ENCODE data around the gene ARHGEF17. TPM values are rescaled to one million over a fixed set of nuclear protein-coding genes. Genes with fewer than 3 reads are reported as not detected.

The ARHGEF17 gene
- polyA plus RNA-seq, 2 of the 4 experiments (the other 2 are of a cell fraction), result 7.0 to 16.2 TPM

DNA sequence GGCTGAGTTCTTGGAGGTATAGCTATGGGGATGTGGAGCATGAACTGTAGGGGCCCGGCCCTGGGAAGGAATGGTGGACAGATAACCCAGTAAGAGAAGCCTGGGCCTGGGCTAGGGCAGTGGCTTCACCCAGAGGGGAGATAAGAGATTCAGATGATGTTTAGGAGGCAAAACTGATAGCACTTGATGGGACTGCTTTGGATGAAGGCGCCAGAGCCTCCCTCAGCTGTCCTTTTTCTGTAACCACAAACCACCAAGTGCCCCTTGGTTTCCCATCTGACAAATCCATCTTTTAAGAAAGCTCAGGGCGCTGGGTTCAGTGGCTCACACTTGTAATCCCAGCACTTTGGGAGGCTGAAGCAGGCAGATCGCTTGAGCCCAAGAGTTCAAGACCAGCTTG is 91.6 kb downstream of the ARHGEF17 start:
- ChIA-PET POLR2A (no interaction called here), CTCF (interaction anchor here (0.7 to 24.4 kb wide), 8 partner anchors 16 to 262 kb away, joined by 3 to 667 read pairs (median 9); partner anchors contain the start of genes ARHGEF17 and RELT)
- Histone ChIP-seq H3K4me2 (no peak overlapping the region), H3K27ac (no peak overlapping the region), H3K9me3 (no peaks in the 10 kb centered on the region), H3K4me1 (no peaks in the 10 kb centered on the region), H3K4me3 (no peak overlapping the region)
- WGBS (ENCODE audit: missing lambda C conversion rate), result 96% methylated on average over 4 of the region's 4 CpGs
- FAIRE-seq (no peak), ATAC-seq (no peak), DNase-seq (ENCODE audit: low read depth in 1 of 2, low spot score in 1 of 2) (no peak)
- TF ChIP-seq HOXA7 (CRISPR knock-in tag; IDR thresholded peaks at IDR 0.05) (no peak), KDM5A (IDR thresholded peaks at IDR 0.05) (no peak), ELK1 (IDR thresholded peaks at IDR 0.05; ENCODE audit: low read depth, low read length) (no peak), HOXB13 (CRISPR knock-in tag; IDR thresholded peaks at IDR 0.05; ENCODE audit: low read depth) (no peak), CEBPB (IDR thresholded peaks at IDR 0.05) (no peak), BHLHE40 (IDR thresholded peaks at IDR 0.05; ENCODE audit: low read depth, low read length) (no peak), NPAS2 (CRISPR knock-in tag; IDR thresholded peaks at IDR 0.05; ENCODE audit: borderline replicate concordance) (no peak), TFCP2L1 (CRISPR knock-in tag; IDR thresholded peaks at IDR 0.05) (no peak)
- TF ChIP-seq, protein P1, sequence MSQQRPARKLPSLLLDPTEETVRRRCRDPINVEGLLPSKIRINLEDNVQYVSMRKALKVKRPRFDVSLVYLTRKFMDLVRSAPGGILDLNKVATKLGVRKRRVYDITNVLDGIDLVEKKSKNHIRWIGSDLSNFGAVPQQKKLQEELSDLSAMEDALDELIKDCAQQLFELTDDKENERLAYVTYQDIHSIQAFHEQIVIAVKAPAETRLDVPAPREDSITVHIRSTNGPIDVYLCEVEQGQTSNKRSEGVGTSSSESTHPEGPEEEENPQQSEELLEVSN (IDR thresholded peaks at IDR 0.05; ENCODE audit: borderline replicate concordance, low read depth), result no peak

DNA sequence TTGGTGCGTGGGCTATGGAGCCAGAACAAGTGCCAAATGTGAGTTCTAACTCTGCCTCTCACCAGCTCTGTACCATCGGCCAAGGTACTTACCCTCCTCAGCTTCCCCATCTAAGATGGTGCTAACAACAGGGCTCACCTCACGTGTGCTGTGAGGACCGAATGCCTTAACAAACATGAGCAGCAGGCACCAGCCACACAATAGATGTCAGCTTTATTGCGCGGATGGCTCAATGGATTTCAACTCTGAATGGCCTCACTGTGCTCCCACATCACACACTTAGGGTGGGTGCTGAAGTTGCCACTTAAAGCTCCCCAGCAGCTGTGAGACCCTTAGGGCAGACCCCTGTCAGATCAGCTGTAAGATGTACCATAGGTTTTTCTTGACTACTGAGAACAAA is 92.2 kb downstream of the ARHGEF17 start:
- no peak for FAIRE-seq

More for the DNA sequence above, 92.2 kb downstream of the ARHGEF17 start:
- WGBS (ENCODE audit: missing lambda C conversion rate), result 92% methylated on average over 6 of the region's 6 CpGs
- TF ChIP-seq PHF8 (IDR thresholded peaks at IDR 0.05; ENCODE audit: borderline replicate concordance, low read depth), result no peak
- no peak for TF ChIP-seq TFCP2L1 (CRISPR knock-in tag; IDR thresholded peaks at IDR 0.05)
- no peak for TF ChIP-seq KDM5A (IDR thresholded peaks at IDR 0.05)
- no peak for TF ChIP-seq MAX (IDR thresholded peaks at IDR 0.05)
- no peak for TF ChIP-seq MAZ (IDR thresholded peaks at IDR 0.05; ENCODE audit: borderline replicate concordance, low read depth, low read length)
- TF ChIP-seq BHLHE40 (IDR thresholded peaks at IDR 0.05; ENCODE audit: low read depth, low read length), result no peak
- no peak for TF ChIP-seq FOSB (CRISPR knock-in tag; IDR thresholded peaks at IDR 0.05)
- no peak for TF ChIP-seq RCOR1 (IDR thresholded peaks at IDR 0.05; ENCODE audit: low read depth, low read length)
- TF ChIP-seq CHD4 (IDR thresholded peaks at IDR 0.05; ENCODE audit: borderline replicate concordance), result no peak
- TF ChIP-seq, protein P2, sequence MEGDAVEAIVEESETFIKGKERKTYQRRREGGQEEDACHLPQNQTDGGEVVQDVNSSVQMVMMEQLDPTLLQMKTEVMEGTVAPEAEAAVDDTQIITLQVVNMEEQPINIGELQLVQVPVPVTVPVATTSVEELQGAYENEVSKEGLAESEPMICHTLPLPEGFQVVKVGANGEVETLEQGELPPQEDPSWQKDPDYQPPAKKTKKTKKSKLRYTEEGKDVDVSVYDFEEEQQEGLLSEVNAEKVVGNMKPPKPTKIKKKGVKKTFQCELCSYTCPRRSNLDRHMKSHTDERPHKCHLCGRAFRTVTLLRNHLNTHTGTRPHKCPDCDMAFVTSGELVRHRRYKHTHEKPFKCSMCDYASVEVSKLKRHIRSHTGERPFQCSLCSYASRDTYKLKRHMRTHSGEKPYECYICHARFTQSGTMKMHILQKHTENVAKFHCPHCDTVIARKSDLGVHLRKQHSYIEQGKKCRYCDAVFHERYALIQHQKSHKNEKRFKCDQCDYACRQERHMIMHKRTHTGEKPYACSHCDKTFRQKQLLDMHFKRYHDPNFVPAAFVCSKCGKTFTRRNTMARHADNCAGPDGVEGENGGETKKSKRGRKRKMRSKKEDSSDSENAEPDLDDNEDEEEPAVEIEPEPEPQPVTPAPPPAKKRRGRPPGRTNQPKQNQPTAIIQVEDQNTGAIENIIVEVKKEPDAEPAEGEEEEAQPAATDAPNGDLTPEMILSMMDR (IDR thresholded peaks at IDR 0.05), result no peak
- no peak for TF ChIP-seq NPAS2 (CRISPR knock-in tag; IDR thresholded peaks at IDR 0.05; ENCODE audit: borderline replicate concordance)
- no peak for TF ChIP-seq JUNB (IDR thresholded peaks at IDR 0.05)
- no peak for TF ChIP-seq HOXA7 (CRISPR knock-in tag; IDR thresholded peaks at IDR 0.05)
- TF ChIP-seq EHF (CRISPR knock-in tag; IDR thresholded peaks at IDR 0.05), result no peak
- no peak for TF ChIP-seq CEBPB (IDR thresholded peaks at IDR 0.05)
- TF ChIP-seq FOSL2 (IDR thresholded peaks at IDR 0.05), result no peak
- TF ChIP-seq FOSL2 (CRISPR knock-in tag; IDR thresholded peaks at IDR 0.05), result no peak
- no peak for TF ChIP-seq FOXS1 (CRISPR knock-in tag; IDR thresholded peaks at IDR 0.05)
- Histone ChIP-seq H3K9me3 (no peaks in the 10 kb centered on the region), H3K4me3 (no peak overlapping the region), H3K4me2 (no peak overlapping the region), H3K27ac (no peak overlapping the region), H3K4me1 (no peaks in the 10 kb centered on the region)
- POLR2A ChIA-PET, result interaction anchor here (0.5 kb wide), 1 partner anchor 93 kb away, joined by 4 read pairs; no protein-coding TSS in a partner anchor
- CTCF ChIA-PET, result interaction anchor here (0.7 to 24.4 kb wide), 8 partner anchors 15 to 262 kb away, joined by 3 to 667 read pairs (median 9); partner anchors contain the start of genes ARHGEF17 and RELT
- no peak for DNase-seq (ENCODE audit: low read depth in 1 of 2, low spot score in 1 of 2)
- no peak for ATAC-seq

Measured in A549 (cell line).